SU-DHL-6 (cell line): ENCODE measurements around the gene SMURF2.

Source experiments
- EZH2phosphoT487 ChIP-seq: fragments of 200-600 bp; sonication (generic), shearing (Covaris generic); conservative IDR thresholded peaks from 2 replicates; pipeline ENCODE4 v1.6.1; 2018; ENCODE audit warnings: mild to moderate bottlenecking, antibody characterized with exemption, low read length, moderate library complexity, mixed read lengths
- TF ChIP-seq, protein P1 (sequence below): fragments of 200-600 bp; sonication (generic); IDR thresholded peaks from one replicate; pipeline ENCODE4 v1.5.1; 2017; ENCODE audit warnings: antibody characterized with exemption, mild to moderate bottlenecking, low read length, moderate library complexity; ENCODE audit not compliant: insufficient read depth, poor library complexity, severe bottlenecking

- TF ChIP-seq, protein P1, sequence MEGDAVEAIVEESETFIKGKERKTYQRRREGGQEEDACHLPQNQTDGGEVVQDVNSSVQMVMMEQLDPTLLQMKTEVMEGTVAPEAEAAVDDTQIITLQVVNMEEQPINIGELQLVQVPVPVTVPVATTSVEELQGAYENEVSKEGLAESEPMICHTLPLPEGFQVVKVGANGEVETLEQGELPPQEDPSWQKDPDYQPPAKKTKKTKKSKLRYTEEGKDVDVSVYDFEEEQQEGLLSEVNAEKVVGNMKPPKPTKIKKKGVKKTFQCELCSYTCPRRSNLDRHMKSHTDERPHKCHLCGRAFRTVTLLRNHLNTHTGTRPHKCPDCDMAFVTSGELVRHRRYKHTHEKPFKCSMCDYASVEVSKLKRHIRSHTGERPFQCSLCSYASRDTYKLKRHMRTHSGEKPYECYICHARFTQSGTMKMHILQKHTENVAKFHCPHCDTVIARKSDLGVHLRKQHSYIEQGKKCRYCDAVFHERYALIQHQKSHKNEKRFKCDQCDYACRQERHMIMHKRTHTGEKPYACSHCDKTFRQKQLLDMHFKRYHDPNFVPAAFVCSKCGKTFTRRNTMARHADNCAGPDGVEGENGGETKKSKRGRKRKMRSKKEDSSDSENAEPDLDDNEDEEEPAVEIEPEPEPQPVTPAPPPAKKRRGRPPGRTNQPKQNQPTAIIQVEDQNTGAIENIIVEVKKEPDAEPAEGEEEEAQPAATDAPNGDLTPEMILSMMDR, result no peak
- no peak for TF ChIP-seq EZH2phosphoT487
Observed at GRCh38 chr17:64692187-64692586, 30.1 kb upstream of the SMURF2 start.
